Activated naive CD8-positive, alpha-beta T cell treated with anti-CD3 and anti-CD28 coated beads, Interleukin-2, amount 50 U/mL, for 16 hours (primary cell): ENCODE data around the gene SHC4.
"Not testable (repeated sequence)": the region's sequence is repeated elsewhere in the genome, so short reads cannot be mapped to it uniquely, and the experiment has no call there.

Source experiments
- DNase-seq: peaks from one replicate; pipeline ENCODE4 v3.0.0-alpha.2; 2020; ENCODE audit warnings: low read depth, low spot score

SHC4 gene

DNA sequence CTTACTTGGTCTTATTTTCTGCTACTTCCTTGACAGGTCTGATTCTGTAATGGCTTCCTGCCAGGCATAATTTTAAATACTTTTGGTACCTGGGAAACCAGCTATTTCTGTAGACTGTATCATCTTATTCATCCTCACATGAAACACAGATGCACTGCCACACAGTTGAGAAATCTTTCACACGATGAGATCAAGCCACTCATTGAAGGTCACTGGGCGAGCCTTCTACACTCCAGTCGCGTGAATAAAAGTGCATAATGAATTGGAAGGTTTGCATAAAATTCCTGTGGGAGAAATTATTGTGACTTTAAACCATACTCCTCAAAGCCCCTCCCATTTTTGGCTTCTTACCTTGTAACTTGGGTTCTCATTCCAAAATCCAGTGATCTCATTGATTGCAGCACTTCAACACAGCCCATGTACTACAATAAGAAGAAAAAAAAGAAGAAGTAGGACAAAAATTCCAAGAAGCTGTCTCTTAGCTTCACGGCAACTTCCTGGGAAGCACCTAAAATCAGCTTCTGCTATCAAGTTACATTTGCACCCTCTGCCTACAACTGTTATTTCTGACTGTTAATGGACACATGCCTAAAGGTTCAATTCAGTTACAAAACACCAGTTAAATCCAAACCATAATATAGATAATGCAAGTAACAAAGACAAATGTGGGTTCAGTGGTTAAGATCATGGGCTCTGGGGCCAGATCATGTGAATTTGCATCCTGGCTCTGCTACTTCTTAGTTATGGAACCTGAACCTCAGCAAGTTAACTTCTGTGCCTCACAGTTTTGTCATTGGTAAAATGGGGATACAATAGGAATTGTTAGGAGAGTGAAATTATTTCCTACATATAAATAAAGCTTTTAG lies 39.0 kb downstream of the SHC4 start:
- no peak for DNase-seq

DNA sequence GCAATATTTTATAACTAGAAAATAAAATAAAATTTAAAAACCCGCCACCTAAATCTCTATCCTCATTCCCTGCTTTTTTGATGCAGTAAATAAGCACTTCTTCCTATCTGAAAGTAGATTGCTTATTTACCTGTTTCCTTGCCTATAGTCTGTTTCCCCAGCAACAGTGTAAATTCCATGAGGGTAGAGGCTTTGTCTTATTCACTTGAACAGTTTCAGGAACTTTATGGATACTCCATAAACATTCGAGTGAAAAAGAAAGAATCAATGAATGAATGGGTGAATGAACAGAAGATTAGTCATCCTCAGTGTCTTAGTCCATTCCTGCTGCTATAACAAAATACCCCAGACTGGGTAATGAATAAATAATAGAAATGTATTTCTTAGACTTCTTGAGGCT lies 41.7 kb downstream of the SHC4 start:
- no peak for DNase-seq

DNA sequence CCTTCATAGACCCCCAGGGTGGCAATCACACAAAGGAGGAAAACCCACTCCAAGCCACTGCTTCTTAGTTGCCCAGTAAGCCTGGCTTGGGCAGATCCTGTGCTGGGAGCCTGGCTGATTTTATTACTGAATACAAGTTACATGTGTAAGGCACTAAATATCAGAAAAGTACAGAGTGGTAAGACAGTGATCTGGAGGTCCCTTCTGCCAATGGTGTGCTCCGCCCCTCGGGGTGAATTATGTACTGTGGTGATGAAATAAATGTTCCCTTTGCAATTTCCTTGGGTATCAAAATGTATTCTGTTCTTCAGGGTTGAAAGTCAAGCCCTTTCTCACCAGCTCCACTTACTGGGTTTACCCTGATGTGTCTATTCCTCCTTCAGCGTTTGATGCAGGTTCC lies 47.0 kb downstream of the SHC4 start:
- no peak for DNase-seq

DNA sequence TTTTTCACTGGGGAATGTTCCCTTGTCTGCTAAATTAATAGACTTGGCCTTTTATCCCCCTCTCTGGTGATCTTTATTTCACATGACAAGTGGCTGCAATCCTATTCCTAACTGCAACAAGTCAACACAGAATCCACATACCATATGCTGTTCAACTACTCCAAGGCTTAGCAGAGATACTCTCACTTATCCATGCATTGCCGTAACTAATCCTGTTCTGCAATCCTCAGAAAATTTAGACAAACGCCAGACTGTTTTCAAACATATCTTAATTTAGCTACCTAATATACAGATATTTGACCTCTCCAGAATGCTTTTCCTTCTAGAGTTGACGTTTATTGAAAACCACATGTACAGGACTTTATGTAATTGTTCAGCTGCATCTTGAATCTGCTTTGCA lies 47.9 kb downstream of the SHC4 start:
- no peak for DNase-seq

DNA sequence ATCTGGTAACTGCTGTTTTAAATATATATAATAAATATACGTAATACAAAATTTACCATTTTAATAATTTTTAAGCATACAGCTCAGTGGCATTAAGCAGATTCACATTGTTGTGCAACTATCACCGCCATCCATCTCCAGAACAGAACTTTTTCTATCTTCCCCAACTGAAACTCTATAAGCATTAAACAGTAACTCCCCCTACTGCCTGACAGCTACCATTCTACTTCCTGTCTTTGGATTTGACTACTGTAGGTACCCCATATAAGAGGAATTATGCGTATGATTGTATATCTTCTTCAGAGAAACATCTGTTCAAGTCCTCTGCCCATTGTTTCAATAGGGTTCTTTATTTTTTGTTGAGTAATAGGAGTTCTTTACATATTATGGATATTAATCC lies 49.0 kb downstream of the SHC4 start:
- no peak for DNase-seq

DNA sequence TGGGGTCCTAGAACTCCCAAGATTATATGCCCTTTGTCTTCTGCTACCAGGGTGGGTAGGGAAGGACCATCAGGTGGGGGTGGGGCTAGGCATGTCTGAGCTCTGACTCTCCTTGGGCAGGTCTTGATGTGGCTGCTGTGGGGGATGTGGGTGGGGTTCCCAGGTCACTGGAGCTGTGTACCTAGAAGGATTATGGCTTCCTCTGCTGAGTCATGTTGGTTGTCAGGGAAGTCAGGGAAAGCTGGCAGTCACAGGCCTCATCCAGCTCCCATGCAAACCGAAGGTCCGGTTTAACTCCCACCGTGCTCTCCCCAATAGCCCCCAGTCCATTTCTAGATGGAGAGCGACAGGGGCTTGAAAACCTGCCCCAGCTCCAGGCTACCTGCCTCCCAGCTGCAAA lies 50.6 kb downstream of the SHC4 start:
- DNase-seq: no peak

DNA sequence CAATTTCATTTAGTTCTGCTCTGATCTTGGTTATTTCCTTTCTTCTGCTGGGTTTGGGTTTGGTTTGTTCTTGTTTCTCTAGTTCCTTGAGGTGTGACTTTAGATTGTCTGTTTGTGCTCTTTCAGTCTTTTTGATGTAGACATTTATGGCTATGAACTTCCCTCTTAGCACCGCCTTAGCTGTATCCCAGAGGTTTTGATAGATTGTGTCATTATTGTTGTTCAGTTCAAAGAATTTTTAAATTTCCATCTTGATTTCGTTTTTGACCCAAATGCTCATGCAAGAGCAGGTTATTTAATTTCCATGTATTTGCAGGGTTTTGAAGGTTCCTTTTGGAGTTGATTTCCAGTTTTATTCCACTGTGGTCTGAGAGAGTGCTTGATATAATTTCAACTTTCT lies 53.2 kb downstream of the SHC4 start:
- not testable (repeated sequence) for DNase-seq

DNA sequence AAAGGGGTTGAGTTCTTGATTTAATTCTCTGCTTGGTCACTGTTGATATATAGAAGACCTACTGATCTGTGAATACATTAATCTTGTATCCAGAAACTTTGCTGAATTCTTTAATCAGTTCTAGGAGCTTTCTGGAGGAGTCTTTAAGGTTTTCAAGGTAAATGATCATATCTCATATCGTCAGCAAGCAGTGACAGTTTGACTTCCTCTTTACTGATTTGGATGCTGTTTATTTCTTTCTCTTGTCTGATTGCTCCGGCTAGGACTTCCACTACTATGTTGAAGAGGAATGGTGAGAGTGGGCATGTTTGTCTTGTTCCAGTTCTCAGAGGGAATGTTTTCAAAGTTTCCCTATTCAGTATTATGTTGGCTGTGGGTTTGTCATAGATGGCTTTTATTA lies 54.4 kb downstream of the SHC4 start:
- DNase-seq: not testable (repeated sequence)

DNA sequence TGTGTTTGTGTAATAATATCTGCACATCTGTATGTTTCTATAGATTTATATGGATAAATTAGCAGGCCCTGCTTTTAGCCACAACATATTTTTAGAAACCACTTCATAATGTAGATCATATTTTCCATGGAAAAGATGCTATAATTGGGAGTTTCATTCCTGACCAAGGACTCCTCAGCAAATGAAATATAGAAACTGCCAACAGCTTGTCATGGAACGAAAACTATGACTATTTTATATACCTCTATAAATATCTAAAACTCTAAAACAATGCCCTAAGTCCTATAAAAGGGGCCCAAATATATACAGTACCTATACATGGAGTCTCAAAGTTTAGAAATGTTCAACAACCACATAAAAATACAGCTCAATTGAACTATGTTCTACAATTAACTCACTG lies 57.9 kb downstream of the SHC4 start:
- no peak for DNase-seq

DNA sequence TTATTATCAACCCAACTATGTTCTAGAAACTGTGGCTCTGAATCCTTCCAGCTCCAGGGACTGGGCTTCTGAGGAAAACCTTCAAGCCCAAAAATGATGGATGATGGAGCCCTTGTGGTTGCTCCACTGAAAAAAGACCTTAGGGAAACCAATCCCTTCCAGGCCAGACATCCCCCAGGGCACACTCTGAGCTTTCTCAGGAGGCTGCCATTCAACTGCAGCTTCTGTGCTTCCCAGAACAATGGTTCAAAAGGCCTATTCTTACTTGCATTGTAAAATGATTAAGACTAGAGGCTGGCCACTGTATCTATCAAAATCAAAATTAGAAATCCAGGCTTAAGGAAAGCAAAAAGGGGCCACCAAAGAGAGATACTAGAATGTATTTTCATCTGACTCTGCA lies 58.5 kb downstream of the SHC4 start:
- DNase-seq: no peak

DNA sequence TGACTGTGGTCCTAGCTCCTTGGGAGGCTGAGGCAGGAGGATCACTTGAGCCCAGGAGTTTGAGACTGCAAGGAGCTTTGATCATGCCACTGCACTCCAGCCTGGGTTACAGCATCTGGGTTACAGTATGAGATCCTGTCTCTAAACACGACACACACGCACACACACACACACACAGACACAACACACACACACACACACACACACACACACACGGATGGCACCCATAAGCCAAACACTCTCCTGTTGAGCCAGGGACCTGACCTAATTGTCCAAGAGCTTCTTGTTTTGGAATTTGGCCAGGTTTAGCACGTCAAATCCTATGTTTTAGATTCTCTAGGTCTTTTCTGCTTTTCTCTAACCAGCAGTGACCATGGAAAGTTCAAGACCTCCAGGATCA lies 59.0 kb downstream of the SHC4 start:
- DNase-seq: no peak

DNA sequence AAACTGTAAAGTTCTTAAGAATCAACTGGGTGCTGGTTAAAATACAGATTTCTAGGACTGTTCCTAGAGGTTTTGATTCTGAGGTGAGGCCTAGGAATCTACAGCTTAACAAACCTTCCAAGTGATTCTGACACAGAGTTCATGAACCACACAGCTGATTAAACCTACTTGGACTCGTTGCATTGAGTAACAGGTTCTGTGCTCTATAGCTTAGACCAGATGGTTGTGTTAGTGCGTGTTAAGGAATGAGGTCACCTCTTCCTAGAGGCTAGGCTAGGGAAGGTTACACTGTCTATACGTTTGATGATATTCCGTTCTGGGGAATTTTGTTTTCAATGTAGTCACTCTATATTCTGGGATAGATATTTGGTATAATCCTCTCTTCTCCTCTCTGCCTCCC lies 63.9 kb downstream of the SHC4 start:
- no peak for DNase-seq

DNA sequence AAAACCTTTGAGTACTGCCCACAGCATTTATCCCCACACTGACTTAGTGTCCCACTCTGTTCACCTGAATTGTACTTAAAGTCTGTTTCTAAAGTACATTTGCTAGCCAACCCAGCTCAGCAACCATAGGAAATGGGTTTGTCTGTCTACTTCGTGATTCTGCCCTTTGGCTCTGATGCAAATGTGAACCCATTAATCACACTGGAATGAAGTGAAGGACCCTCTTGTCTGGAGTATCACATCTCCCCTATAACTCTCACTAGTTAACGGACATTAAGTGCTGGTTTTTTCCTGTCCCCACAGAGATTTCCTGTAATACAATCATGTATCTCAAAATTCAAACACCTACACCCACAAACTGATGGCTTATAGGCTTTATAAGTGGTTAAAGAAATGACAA lies 65.3 kb downstream of the SHC4 start:
- DNase-seq: no peak

DNA sequence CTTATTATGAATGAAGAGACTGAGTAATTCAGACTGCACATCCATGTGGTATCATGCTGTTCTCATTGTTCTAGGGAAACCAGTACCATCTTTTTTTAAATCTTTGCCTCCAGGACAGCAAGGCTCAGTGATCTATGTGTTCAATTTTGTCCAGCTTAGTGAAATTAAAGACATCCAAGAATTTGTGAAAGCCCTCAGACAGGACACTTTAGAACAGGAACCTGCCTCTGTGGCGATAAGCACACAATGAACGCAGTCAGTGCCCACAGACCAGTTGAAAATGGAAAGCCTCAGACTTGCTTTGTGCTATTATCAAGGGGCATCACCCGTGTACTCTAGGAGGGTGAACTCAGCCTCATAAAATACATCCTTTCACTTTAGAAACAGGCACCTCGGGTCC lies 65.7 kb downstream of the SHC4 start:
- DNase-seq: no peak

DNA sequence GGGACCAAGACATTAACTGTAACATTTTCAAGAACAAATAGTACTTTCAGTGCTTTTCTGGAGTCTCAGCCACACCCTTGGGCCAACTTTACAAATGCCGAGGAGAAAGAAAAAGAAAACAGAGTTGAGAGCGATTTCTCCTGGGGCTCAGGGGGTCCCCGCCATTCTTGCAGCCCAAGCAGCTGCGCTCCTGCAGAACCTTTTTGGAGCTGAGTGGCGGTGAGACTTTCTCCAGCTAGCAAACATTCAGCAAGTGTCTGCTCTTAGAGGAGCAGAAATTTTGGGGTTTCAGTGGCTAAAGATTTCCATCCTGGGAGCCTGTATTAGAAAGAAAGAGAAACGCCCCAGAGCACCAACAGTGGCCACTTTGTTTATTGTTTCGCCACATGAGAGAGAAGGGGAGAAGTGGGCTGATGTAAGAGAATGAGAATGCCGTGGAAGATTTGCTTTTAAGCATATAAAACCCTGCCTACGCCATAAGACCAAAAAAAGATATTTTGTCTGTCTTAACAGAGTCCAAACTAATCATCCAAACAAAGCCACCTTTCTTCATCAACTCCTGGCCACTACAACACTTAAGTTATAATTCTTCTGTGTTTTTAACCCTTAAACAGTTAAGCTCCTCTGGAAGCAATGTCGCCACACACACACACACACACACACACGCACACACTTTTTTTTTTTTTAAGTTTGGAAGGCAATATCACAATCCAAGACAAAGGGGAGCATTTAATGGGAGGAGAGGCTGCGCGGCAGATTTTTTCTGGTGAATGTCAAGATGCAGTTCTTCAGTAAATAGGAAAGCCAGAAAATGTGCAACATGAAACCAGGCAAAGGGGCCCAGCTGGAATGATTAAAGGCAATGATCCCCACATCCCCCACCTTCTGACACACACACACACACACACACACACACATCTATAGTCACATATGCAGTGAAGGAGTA lies 66.6 kb downstream of the SHC4 start:
- DNase-seq: no peak

DNA sequence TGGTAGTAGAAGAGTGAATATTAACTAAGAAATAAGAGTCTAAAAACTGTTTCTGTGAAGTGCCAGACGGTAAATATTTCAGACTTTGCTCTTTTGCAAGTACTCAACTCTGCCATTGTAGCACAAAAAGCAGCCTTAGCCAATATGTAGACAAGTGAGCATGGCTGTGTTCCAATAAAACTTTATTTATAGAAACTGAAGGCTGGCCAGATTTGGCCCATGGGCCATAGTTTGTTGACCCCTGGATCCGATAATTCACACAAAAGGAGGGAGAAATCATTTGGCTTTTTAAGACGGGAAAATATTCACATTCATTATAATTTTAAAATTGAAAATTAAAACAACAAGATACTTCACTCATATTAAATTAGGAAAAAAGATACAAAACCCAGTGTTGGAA lies 70.4 kb downstream of the SHC4 start:
- DNase-seq: no peak

DNA sequence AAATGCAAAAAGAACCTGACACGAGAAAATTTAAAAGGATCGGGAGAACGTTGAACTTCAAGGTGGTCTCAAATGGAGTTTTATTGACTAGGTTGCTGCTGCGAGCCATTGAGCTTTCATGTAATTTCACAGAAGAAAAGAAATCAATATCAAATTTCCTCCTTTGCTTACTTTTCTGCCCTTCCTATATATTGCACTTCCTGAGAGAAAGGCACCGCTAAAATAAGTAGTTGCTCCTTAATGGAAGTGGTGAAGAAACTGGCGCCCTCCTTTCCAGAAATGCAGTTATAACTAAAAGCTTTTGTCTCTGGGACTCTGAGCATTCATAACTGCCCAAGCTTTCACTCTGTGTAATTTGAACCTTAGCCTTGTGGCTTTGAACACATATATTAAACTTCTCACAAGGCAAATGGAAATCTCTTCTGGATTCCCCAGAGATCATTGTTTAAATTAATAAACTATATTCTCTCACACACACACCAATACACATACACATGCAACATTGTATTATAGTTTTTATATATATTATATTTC lies 72.4 kb downstream of the SHC4 start:
- no peak for DNase-seq

DNA sequence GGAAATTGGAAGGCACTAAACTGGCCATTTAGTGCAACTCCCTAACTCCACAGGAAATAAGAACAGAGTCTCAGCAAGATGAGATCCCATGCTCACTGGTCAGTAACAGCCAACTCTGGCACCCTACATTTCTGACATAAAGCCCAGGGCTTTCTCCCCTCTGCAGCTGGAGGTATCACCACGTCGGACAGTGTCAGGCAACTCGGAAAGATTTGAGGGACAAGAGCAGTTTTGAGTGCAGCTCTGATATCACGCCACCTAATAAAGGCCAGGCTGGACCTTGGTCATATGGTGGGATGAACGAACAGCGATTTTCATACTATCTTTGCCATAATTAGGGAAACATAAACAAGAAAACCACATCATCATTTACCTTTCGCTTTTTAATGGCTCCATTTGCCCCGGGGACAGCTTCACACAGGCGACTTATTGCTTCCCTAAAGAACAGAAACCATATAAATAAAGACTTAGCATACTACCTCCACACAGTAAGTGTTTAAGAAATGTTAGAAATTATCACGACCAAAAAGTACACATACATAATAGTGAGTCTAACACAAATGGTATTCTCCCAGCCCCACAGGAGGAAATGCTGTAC lies 73.2 kb downstream of the SHC4 start:
- DNase-seq: no peak

DNA sequence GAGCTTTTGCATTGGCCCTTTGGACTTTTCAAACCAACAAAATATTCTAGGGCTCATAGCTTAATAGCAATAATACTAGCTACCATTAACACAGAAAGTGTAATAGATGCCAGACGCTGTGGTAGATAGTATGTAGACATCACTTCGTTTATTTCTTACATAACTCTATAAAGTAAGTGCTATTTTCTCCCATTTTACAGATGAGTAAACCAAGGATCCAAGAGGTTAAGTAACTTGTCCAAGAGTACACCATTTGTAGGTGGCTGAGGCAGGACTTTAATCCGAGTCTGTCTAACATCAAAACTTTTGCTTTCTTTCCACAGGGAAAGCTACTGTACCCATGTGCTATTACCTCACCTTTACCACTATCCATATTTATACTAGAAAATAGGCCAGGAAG lies 73.8 kb downstream of the SHC4 start:
- no peak for DNase-seq

DNA sequence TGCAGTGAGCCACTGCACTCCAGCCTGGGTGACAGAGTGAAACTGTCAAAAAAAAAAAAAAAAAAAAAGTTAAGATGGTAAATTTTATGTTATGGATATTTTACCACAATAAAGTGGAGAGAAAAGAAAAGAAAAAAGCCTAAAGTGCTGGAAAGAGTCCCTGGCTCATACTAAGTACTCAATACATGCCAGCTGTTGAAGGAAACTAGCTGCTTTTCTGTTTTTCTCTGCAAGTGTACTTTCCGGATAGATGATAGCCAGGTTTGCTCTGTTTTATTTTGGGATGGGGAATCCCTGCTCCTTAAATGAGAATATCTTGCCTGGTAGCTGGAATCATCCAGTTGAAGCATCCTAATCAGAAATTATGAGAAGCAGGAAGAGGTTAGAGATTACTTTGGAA lies 74.9 kb downstream of the SHC4 start:
- no peak for DNase-seq

DNA sequence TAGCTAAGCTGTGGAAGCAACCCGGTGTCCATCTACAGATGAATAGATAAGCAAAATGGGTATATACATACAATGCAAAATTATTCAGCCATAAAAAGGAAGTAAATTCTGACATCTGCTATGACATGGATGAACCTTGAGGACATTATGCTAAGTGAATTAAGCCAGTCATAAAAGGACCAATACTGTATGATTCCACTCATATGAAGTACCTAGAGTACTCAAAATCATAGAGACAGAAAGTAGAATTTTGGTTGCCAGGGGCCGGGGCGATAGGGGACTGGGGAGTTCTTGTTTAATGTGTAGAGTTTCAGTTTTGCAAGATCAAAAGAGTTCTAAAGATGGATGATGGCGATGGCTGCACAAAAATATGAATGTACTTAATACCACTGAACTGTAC lies 75.5 kb downstream of the SHC4 start:
- DNase-seq: no peak

DNA sequence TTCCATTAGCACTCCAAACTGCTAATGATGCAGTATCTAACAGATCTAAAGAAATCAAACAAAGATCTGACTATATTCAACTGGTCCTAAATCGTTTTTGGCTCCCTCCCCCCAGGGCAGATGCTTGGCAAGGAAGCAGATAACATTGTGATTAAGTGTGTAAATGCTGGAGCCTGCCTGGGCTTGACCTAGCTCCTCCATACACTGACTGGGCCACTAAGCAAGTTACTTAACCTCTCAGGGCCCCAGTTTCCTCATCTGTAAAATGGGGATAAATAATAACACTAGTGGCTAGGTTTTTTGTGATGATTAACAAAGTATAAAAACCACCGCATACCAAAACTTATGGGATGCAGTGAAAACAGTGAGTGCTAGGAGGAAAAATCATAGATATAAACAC lies 76.6 kb downstream of the SHC4 start:
- no peak for DNase-seq
